22Rv1 (cell line): ENCODE measurements around the gene PDE10A.

Source experiments
- ZFX ChIP-seq: fragments of 450-650 bp; IDR thresholded peaks from 2 replicates; pipeline ENCODE4 v1.6.1; 2017; ENCODE audit warnings: antibody characterized with exemption, borderline replicate concordance
- TF ChIP-seq, protein P1 (sequence below): fragments of 450-650 bp; IDR thresholded peaks from 2 replicates; pipeline ENCODE4 v1.5.1; 2017; ENCODE audit warnings: mild to moderate bottlenecking

DNA sequence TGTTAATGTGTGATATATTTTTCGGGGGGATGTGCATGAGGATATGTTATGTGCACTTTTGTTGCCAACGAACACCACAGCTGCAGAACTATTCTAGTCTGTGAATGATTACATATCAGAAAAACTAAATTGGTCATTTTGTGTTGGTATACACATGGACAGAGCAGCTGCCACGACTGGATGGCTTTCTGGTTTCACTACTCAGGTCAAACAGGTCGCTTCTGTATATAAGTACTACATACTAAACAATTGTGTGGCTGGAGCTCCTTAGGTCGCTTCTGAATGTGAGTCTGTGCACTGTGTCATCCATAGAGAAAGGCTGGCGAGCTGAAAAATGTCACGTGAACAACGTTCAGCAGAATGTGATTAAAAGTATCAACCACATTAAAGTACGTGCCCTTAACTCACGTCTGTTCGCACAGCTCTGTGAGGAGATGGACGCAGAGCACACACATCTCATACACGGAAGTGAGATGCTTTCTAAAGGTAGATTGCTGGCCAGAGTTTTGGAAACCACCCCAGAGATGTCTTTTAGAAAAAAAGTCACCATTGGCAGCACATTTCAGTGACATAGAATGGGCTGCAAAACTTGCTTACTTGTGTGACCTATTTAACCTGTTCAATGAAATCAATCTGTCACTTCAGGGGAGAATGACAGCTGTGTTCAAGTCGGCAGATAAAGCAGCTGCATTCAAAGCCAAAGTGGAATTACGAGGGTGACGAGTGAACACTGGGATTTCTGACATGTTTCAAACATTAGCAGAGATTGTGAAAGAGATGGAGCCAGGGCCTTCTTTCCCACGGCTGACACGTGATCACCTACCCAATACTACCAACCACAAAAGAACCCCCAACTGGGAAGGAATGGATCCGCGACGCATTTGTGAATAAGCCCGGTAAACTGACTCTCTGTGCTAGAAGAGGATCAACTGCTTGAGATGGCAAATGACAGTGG is 176.6 kb downstream of the PDE10A start:
- TF ChIP-seq, protein P1, sequence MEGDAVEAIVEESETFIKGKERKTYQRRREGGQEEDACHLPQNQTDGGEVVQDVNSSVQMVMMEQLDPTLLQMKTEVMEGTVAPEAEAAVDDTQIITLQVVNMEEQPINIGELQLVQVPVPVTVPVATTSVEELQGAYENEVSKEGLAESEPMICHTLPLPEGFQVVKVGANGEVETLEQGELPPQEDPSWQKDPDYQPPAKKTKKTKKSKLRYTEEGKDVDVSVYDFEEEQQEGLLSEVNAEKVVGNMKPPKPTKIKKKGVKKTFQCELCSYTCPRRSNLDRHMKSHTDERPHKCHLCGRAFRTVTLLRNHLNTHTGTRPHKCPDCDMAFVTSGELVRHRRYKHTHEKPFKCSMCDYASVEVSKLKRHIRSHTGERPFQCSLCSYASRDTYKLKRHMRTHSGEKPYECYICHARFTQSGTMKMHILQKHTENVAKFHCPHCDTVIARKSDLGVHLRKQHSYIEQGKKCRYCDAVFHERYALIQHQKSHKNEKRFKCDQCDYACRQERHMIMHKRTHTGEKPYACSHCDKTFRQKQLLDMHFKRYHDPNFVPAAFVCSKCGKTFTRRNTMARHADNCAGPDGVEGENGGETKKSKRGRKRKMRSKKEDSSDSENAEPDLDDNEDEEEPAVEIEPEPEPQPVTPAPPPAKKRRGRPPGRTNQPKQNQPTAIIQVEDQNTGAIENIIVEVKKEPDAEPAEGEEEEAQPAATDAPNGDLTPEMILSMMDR = no peak
- TF ChIP-seq ZFX = no peak
